ENCODE data around the gene ERVK3-1. TPM values are rescaled to one million over a fixed set of nuclear protein-coding genes. Genes with fewer than 3 reads are reported as not detected.

The ERVK3-1 gene
- total and polyA plus RNA-seq, 11 donors: 12.8 to 61.1 (median 24.3) TPM

GRCh38 chr19:58304255-58304654 lies 922 bp upstream of the ERVK3-1 start:
- WGBS, 4 donors: 82 to 87% (median 85%) methylated on average over 7 of the region's 7 CpGs
- Histone ChIP-seq H3K27ac (peak overlapping the region in 9 of 12 donors; percentile 83 to 94 (median 89)), H3K36me3 (peaks cover 0 to 56% (median 41%) of the 10 kb centered on the region in 9 donors), H3K4me3 (peak overlapping the region in 7 of 12 donors; percentile 75 to 88 (median 83)), H3K4me1 (peaks cover 0 to 23% (median 13%) of the 10 kb centered on the region in 12 donors), H3K9me3 (no peaks in the 10 kb centered on the region), H3K27me3 (no peaks in the 10 kb centered on the region)
- DNase-seq: no peak
- ATAC-seq: no peak
- intact Hi-C loops (cut with DNase I): loop anchor here in 2 of 10 donors (2.0 kb wide), 2 partner anchors 25 to 75 kb away; partner anchors contain the start of genes ZNF8 (in 2 of the 2) and ZNF544 (in 1 of the 2)
- TF ChIP-seq POLR2A (IDR thresholded peaks at IDR 0.05): no peak
- TF ChIP-seq, protein P1, sequence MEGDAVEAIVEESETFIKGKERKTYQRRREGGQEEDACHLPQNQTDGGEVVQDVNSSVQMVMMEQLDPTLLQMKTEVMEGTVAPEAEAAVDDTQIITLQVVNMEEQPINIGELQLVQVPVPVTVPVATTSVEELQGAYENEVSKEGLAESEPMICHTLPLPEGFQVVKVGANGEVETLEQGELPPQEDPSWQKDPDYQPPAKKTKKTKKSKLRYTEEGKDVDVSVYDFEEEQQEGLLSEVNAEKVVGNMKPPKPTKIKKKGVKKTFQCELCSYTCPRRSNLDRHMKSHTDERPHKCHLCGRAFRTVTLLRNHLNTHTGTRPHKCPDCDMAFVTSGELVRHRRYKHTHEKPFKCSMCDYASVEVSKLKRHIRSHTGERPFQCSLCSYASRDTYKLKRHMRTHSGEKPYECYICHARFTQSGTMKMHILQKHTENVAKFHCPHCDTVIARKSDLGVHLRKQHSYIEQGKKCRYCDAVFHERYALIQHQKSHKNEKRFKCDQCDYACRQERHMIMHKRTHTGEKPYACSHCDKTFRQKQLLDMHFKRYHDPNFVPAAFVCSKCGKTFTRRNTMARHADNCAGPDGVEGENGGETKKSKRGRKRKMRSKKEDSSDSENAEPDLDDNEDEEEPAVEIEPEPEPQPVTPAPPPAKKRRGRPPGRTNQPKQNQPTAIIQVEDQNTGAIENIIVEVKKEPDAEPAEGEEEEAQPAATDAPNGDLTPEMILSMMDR (IDR thresholded peaks at IDR 0.05): no peak

DNA sequence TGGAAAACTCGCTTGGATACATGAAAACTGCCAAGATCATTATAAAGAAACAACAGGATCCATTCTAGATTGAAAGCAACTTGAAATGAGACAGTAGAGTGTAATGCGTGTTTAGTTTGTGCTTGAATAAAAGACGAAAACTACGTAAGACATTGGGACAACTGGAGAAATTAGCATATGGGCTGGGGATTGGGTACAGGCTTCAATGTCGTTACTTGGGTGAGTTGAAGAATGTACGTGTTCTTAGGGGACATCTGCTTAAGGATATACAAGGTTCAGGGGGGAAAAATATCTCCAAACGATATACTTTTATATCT lies 471 bp upstream of the ERVK3-1 start:
- intact Hi-C loops (cut with DNase I): loop anchor here in 7 of 10 donors (2.0 to 5.0 kb wide), 4 partner anchors 26 to 122 kb away; partner anchors contain the start of genes ZNF274 (in 4 of the 7), ZNF544 (in 4 of the 7) and ZNF8 (in 2 of the 7)
- Histone ChIP-seq H3K4me3 (peak overlapping the region in 11 of 12 donors; percentile 75 to 94 (median 83)), H3K9me3 (no peaks in the 10 kb centered on the region), H3K36me3 (peaks cover 0 to 59% (median 46%) of the 10 kb centered on the region in 9 donors), H3K27ac (peak overlapping the region; percentile 76 to 94 (median 88)), H3K27me3 (no peaks in the 10 kb centered on the region), H3K4me1 (peaks cover 0 to 23% (median 13%) of the 10 kb centered on the region in 12 donors)
- TF ChIP-seq, protein P1 (IDR thresholded peaks at IDR 0.05): no peak
- TF ChIP-seq POLR2A (IDR thresholded peaks at IDR 0.05): no peak
- ATAC-seq (peak in 2 of 4 donors; percentile 3 to 5), DNase-seq (no peak)
- WGBS, 4 donors: 17 to 25% (median 20%) methylated on average over 7 of the region's 7 CpGs

DNA sequence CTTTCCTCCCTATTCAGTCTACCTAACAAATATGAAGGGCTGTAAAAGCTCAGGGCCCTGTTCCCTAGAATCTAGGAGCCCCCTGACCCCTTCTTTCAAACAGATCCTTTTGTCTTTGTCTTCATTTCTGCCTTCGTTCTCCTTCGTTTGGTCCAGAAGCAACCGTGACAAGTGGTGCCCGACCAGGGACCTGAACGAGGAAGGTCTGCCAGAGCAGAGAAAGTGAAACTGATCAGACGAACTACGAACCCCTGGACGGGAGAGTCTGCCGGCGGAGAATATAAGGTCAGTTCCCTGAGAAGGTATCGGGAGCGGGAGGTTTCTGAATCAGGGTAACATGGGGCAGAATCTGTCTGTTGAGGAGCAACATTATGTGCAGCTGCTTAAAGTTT lies 751 bp downstream of the ERVK3-1 start:
- no peaks in the 10 kb centered on the region for H3K9me3 ChIP-seq
- intact Hi-C loops (cut with DNase I): loop anchor here in 7 of 10 donors (2.0 to 5.0 kb wide), 4 partner anchors 27 to 124 kb away; partner anchors contain the start of genes ZNF274 (in 4 of the 7), ZNF544 (in 4 of the 7) and ZNF8 (in 2 of the 7)
- DNase-seq (no peak), ATAC-seq (no peak)
- WGBS, 4 donors: 62 to 85% (median 77%) methylated on average over 12 of the region's 12 CpGs
- TF ChIP-seq, protein P1 (IDR thresholded peaks at IDR 0.05): no peak
- no peak for TF ChIP-seq POLR2A (IDR thresholded peaks at IDR 0.05)
- H3K27me3 ChIP-seq: no peaks in the 10 kb centered on the region
- H3K4me1 ChIP-seq: peaks cover 0 to 24% (median 13%) of the 10 kb centered on the region in 12 donors
- peak overlapping the region; percentile 50 to 94 (median 82) for H3K4me3 ChIP-seq
- H3K36me3 ChIP-seq: peaks cover 0 to 50% (median 39%) of the 10 kb centered on the region in 9 donors
- H3K27ac ChIP-seq: peak overlapping the region in 11 of 12 donors; percentile 83 to 94 (median 89)

DNA sequence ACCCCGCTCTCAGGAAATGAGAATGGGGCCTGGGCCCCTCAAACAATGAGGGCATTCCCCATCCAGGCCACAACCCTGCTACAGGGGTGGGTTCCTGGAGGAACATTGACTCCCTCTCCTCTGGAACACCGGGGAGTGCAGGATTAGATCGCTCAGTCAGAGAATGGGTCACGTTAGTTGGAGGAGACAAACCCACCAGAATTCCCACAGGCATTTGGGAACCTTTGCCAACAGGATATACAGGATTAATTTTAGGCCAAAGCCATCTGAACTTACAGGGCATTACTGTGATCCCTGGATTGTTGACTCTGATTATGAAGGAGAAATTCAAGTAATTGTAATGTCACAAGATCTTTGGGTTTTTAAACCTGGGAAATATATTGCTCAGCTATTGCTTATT lies 2.6 kb downstream of the ERVK3-1 start:
- H3K9me3 ChIP-seq: no peaks in the 10 kb centered on the region

More for the DNA sequence above, 2.6 kb downstream of the ERVK3-1 start:
- no peak overlapping the region for H3K27ac ChIP-seq
- DNase-seq (no peak), ATAC-seq (no peak)
- TF ChIP-seq, protein P1 (IDR thresholded peaks at IDR 0.05): no peak
- no peak for TF ChIP-seq POLR2A (IDR thresholded peaks at IDR 0.05)
- H3K4me3 ChIP-seq: no peak overlapping the region
- intact Hi-C loops (cut with DNase I): loop anchor here in 6 of 10 donors (5.0 kb wide), 2 partner anchors 80 to 125 kb away; partner anchors contain the start of genes ZNF274 (in 4 of the 6) and ZNF544 (in 3 of the 6)
- WGBS, 4 donors: 82 to 87% (median 86%) methylated on average over 4 of the region's 4 CpGs
- H3K36me3 ChIP-seq: peaks cover 0 to 55% (median 50%) of the 10 kb centered on the region in 9 donors
- H3K4me1 ChIP-seq: peaks cover 0 to 24% (median 13%) of the 10 kb centered on the region in 12 donors
- no peaks in the 10 kb centered on the region for H3K27me3 ChIP-seq
